ENCODE results near the gene CREB3L2. TPM values are rescaled to one million over a fixed set of nuclear protein-coding genes. Genes with fewer than 3 reads are reported as not detected.
A peak's percentile ranks its signal among the peaks of the same experiment; 100 is the strongest.

CREB3L2 gene
- total and polyA plus RNA-seq, 2 of the 13 experiments (the other 11 are each of a cell fraction or from before 2014, with no cell fraction given) = 22.1 to 41.1 TPM

DNA sequence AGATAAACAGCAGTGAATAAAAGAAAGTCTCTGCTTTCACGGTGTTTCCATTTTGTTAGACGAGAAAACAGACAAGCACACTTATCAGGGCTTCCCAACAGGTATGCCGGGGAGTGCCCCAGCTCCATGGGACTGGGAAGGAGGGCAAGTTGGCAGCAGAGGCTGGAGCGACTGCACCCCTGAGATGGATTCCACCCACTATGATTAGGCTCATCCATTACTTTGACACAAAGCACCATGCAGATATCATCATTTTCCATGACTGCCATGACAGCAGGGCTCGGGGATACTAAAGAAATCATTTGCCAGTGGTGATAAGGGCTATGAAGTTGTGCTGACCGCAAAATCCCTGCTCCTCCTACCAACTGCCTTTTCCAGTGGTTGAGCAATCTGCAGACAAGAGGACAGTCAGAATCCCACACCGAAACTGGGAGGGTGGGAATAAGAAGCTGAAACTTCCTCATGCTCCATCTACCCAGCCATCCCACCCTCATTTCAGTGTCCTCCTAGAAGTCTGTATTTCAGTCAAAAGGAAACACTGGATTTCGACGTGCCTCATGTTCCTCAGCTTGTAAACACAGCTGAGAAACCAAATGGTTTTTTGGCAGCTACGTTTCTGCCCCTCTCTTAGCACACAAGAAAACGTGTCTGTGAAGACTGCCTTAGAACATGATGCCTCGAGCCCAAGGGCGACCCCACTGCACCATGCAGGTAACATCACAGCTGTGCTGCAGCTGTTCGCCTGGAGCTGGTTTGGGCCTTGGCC lies 15.5 kb downstream of the CREB3L2 start (continued):
- TF ChIP-seq ZHX1 (CRISPR knock-in tag; IDR thresholded peaks at IDR 0.05; ENCODE audit: low read depth) (peak; percentile 77; the same call in 1 of the 2 replicates), ZSCAN29 (CRISPR knock-in tag; conservative IDR thresholded peaks at IDR 0.05) (no peak), SALL2 (CRISPR knock-in tag; IDR thresholded peaks at IDR 0.05) (no peak), MAFK (conservative IDR thresholded peaks at IDR 0.05 in 1 of 2, IDR thresholded peaks at IDR 0.05 in 1 of 2; ENCODE audit: low read length in 2 of 2) (peak in 1 of 2 experiments; percentile 26; a peak in 2 of 4 replicates), STAT6 (CRISPR knock-in tag; IDR thresholded peaks at IDR 0.05; ENCODE audit: borderline replicate concordance) (no peak), ZKSCAN8 (CRISPR knock-in tag; IDR thresholded peaks at IDR 0.05; ENCODE audit: borderline replicate concordance) (no peak), AGO1 (IDR thresholded peaks at IDR 0.05; ENCODE audit: low read depth, low read length, poor library complexity, severe bottlenecking) (no peak), RAD21 (CRISPR knock-in tag; IDR thresholded peaks at IDR 0.05) (no peak), ZNF7 (CRISPR knock-in tag; IDR thresholded peaks at IDR 0.05) (no peak), ZBTB3 (CRISPR knock-in tag; IDR thresholded peaks at IDR 0.05; ENCODE audit: borderline replicate concordance, low read depth) (no peak), CENPBD1 (CRISPR knock-in tag; IDR thresholded peaks at IDR 0.05; ENCODE audit: borderline replicate concordance, low read depth) (no peak), YEATS2 (CRISPR knock-in tag; IDR thresholded peaks at IDR 0.05; ENCODE audit: borderline replicate concordance) (no peak), ZNF747 (CRISPR knock-in tag; IDR thresholded peaks at IDR 0.05; ENCODE audit: borderline replicate concordance) (no peak), MXD3 (CRISPR knock-in tag; IDR thresholded peaks at IDR 0.05) (no peak), SMARCC2 (IDR thresholded peaks at IDR 0.05) (no peak), ZNF121 (CRISPR knock-in tag; IDR thresholded peaks at IDR 0.05) (no peak), CEBPG (CRISPR knock-in tag; IDR thresholded peaks at IDR 0.05) (peak; percentile 95), TCF7 (IDR thresholded peaks at IDR 0.05; ENCODE audit: low read depth) (peak; percentile 43; the same call in 1 of the 2 replicates), TCF7L2 (IDR thresholded peaks at IDR 0.05; ENCODE audit: low read depth, low read length) (no peak), XRCC5 (optimal IDR thresholded peaks at IDR 0.05; ENCODE audit: low read length) (peak; percentile 37)
- TF ChIP-seq, protein P1, sequence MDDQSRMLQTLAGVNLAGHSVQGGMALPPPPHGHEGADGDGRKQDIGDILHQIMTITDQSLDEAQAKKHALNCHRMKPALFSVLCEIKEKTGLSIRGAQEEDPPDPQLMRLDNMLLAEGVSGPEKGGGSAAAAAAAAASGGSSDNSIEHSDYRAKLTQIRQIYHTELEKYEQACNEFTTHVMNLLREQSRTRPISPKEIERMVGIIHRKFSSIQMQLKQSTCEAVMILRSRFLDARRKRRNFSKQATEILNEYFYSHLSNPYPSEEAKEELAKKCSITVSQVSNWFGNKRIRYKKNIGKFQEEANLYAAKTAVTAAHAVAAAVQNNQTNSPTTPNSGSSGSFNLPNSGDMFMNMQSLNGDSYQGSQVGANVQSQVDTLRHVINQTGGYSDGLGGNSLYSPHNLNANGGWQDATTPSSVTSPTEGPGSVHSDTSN (CRISPR knock-in tag; IDR thresholded peaks at IDR 0.05; ENCODE audit: borderline replicate concordance) = no peak
